Activated CD8-positive, alpha-beta memory T cell treated with anti-CD3 and anti-CD28 coated beads for 1 hour (primary cell): ENCODE measurements around the gene NOL4L.

Source experiments
- DNase-seq, 2 donors: peaks; one replicate each; pipeline ENCODE4 v3.0.0-alpha.2; 2020; ENCODE audit warnings: low read depth in 1 of 2; ENCODE audit errors: extremely low read depth in 1 of 2

Gene NOL4L

GRCh38 chr20:32614303-32614702, 29.2 kb upstream of the NOL4L start:
- no peak for DNase-seq

- no peak for DNase-seq
Measured at GRCh38 chr20:32613192-32614053, 28.3 kb upstream of the NOL4L start.

DNA sequence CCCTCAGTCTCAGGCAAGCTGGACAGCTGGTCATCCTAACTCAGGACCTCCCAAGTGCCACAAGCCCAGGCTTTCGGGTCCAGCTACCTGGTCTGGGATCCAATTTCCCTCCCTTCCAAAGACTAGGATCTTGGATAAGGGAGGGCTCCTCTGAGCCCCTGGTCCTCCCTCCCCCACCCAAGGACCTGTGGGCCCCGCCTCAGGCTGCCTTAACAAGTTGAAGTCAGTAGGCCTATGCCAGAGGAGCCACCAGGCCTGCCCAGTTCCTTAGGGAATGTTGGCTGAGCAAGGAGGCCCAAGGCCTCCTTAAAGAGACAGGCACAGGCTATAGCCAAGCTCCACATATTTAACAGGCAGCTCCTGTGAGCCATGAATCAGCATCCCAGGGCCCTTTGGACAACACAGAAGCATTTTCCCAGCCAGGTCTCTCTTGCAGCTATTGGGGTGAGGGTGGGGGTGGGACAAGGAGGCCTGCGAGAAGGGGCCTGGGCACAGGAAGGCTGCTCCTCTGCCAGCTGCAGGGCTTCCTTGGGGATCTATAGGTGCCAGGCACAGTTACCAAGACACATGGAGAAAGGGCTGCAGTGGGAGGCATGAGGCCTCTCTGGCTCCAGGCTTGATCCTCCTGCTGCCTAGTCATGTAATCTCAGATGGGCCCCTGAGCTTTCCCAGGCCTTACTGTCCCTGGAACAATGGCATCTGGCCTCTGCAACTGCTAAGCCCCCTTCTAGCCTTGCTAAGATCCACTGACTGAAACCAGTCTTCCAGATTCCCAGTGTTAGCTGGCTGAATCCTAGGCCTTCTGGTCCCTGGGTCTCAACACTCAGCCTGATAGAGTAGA, 27.4 kb upstream of the NOL4L start:
- no peak for DNase-seq

DNA sequence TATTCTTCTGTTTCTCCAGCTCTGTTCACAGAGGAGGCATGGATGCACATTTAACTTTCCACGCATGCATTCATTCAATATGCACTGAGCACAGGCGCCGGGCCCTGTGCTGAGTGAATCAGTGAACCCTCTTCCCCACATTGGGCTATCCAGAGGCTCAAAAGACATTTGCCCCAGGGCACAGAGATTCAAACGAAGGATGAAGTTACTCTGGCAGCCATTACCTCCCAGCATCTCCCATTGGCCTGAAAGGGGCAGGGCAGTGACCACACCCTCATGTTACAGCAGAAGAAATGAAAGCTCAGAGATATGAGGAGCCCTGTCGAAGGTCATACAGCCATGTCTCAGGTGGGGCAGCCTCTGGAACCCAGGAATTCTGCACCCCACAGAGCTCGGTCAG, 26.7 kb upstream of the NOL4L start:
- no peak for DNase-seq

- DNase-seq: no peak
Measured at GRCh38 chr20:32611286-32611685, 26.2 kb upstream of the NOL4L start.

DNA sequence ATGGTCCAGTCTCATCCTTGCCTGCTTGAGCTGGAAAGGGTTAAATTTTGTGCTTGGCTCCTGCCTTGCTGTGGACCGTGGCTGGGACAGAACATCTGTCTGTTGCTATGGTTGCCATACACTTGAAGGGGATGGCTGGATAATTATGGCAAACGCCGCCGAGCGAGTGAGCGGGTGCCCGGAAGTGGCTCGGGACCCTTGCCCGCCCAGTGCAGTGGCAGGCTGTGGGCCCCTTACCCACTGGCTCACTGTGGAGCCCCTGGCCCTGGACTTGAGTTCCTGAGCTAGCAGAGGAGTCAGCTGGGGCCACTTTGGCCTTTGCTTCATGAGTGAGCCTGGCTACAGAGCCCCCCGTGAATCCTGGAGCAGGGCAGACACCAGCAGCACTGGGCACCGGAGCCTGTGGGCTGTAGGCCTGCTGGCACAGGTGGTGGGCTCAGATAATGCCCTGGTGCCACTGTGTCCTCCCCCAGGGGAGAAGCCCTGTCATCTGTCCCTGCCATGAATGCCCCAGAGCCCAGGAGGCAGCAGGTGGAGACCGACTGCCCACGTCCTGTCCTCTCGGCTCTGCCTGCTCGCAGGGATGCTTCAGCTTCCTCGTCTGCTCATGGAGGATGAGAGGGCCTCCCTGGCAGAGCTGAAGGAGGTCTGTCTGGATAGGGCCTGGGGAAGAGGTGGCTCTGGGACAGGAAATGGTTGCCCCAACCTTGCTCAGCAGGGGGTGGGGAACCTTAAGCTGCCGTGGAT, 25.5 kb upstream of the NOL4L start:
- no peak for DNase-seq

- no peak for DNase-seq
Measured at GRCh38 chr20:32609993-32610392, 24.9 kb upstream of the NOL4L start.

- no peak for DNase-seq
Measured at GRCh38 chr20:32609111-32609773, 24.1 kb upstream of the NOL4L start.

DNA sequence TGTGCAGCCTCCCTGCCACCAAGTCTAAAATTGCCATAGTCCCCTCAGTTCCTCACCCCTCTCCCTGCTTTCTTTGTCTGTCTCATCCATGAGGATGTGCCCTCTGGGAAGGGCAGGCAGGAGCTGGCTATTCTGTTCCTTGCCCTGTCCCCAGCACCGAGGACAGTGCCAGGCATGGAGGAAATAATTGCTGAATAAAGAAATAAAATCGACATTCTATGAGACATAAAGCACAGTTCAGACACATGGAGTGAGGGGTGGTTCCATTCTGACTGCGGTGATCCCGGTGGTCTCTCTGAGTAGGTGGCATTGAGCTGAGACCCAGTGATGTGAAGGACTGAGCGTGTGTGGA, 23.5 kb upstream of the NOL4L start:
- DNase-seq: no peak

DNA sequence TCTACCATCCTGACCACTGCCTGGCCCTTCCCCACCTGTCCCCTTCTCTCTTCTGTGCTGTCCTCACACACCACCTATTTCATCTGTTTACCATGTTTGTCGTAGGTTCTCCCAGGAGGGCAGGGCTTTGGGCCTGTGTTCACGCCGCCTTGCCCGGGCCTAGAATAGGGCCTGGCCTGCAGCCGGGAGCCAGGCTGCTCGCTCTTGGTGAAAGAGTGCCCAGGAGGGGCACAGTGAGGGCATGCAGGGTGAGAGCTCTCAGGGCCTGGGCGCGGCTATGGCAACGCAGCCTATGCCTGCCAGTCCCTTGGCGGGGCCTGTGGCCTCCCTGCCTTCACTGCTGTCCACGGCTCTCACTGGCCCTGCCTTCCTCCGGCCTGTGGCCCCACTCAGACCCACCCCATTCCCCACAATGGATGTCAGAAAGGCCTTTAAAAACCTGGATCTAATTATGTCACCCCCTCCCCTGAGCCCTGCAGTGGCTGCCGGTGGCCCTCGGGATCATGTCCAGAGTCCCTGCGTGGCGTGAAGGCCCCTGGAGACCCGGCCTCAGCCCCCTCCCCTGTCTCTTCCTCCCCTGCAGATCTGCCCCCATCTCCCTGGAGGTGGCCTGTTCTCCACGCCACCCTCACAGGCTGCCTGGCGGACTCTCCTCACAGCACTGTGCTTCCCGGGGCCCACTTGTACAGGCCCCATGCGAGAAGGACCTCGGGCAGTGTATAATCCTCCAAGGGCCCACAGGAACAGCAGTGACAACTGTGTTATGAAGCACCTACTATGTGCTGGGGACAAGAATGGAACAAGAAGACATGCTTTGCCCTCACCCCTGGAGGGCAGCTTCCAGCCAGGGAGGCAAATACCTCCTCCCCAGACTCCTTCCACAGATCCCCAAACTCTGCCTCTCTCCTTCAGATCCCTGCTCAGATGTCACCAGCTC, 22.9 kb upstream of the NOL4L start:
- no peak for DNase-seq

DNA sequence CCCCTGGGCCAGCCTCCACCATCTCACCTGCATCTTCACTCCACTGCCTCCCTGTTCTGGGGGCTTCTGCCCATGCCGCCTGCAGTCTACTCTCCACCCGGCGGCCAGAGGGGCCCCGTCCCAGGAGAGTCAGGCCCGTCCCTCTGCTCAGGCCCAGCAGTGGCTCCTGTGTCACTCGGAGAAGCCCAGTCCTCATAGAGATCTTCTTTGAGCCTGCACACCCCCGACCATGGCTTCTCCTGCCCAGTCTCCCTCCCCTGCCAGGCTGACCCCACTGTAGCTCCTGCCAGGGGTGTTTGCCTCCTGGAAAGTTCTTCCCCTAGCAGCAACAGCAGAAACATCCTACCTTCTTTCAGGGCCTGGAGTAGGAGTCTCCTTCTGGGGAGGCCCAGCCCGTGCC, 22.2 kb upstream of the NOL4L start:
- no peak for DNase-seq

- no peak for DNase-seq
Measured at GRCh38 chr20:32606790-32607189, 21.7 kb upstream of the NOL4L start.

GRCh38 chr20:32606107-32606506, 21.0 kb upstream of the NOL4L start:
- no peak for DNase-seq

GRCh38 chr20:32605167-32605656, 20.1 kb upstream of the NOL4L start:
- no peak for DNase-seq

GRCh38 chr20:32603046-32603726, 18.1 kb upstream of the NOL4L start:
- no peak for DNase-seq

GRCh38 chr20:32602273-32602672, 17.1 kb upstream of the NOL4L start:
- no peak for DNase-seq

GRCh38 chr20:32600681-32601237, 15.6 kb upstream of the NOL4L start:
- no peak for DNase-seq

DNA sequence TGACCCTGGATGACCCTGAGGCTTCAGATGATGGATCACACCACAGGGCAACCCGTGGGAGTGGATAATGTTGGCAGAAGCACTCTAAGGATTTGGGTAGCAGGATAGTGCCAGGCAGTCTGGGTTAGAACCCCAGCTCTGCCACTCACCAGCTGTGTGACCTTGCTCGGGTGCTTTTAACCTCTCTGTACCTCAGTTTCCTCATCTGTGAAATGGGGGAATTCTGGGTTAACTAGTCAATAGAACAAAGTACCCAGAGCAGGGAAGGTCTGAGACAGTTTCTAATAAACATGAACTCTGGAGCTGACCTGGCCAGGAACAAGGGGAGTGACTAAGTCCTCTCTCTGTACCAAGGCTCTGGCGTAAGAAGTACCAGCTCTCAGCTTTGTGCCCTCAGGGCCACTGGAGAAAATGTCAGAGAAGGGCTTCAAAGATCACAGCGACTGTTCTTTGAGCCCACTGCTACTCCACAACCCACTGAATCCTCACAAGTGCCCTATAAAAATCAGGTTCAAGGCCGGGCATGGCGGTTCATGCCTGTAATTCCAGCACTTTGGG, 14.7 kb upstream of the NOL4L start:
- no peak for DNase-seq
